ENCODE data around the gene THSD7B.

DNA sequence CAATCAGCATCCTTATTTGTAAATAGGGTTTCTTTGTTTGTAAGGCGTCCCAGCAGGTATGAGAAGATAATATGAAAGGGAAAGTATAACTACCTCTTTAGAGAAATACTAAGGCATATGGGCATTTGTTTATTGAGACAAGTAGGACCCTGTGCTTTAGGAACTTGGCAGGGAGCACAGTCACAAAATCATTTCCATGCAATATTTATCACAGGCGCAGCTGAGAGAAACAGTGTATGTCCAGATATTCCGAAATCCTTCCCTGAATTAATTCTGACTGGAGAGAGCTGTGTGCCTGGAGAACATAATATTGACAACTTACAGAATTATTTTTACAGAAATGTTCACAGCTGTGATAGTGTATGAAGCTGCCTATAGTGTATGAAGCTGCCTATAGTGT lies 416.7 kb downstream of the THSD7B start:
- TF ChIP-seq CTCF (IDR thresholded peaks at IDR 0.05; ENCODE audit: poor library complexity, severe bottlenecking) (no peak), EZH2 (IDR thresholded peaks at IDR 0.05; ENCODE audit: borderline replicate concordance, insufficient read depth, low read length, poor library complexity, severe bottlenecking) (no peak), MXI1 (conservative IDR thresholded peaks at IDR 0.05; ENCODE audit: poor library complexity, severe bottlenecking) (no peak), EP300 (conservative IDR thresholded peaks at IDR 0.05; ENCODE audit: poor library complexity, severe bottlenecking) (no peak), REST (IDR thresholded peaks at IDR 0.05; ENCODE audit: borderline replicate concordance) (no peak), RAD21 (conservative IDR thresholded peaks at IDR 0.05) (no peak), SMC3 (conservative IDR thresholded peaks at IDR 0.05; ENCODE audit: poor library complexity) (no peak), TAF1 (IDR thresholded peaks at IDR 0.05; ENCODE audit: low read depth) (no peak)
